ENCODE data around the gene LY6G6D.

LY6G6D gene

DNA sequence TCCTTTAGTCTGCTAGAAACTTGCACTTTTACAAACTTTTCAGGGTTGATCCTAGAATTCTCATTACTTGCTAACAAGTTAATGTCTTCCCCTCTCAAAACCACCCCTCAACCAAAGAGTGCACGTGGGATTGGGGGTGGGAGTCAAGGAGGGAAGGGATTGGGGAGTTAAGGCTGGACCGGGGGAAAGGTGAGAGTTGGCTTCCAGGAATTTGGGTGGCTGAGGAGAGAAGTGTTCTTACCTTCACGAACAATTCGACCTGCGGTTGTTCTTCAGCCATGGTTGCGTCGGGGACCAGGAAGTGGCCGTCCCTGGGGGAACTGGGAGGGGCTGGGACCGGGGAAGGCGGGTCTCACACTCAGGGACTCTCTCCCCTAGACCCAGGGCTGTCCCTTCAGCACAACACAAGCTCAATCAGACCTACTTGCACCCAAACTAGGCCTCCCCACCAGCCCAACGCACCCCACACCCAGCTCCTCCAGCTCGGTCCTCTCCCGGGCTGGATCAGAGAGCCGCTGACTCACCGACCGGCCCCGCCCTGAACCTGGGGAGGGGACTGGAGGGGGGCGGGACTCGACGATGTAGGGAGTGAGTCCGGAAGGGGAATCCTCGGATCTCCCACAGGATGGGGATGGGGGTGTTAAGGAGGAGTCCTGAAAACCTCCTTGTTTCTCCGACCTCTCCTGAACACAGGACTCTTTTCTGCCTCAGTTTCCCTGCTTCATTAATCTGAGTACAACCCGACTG lies 21.0 kb downstream of the LY6G6D start, which contains the start of gene CLIC1:
CLIC1 (minus strand) TSS at position 510 of the 747 bp plus-strand sequence; CDS start at position 280, 230 bp downstream.
- DNase-seq (ENCODE audit: low read depth) = peak; percentile 44

DNA sequence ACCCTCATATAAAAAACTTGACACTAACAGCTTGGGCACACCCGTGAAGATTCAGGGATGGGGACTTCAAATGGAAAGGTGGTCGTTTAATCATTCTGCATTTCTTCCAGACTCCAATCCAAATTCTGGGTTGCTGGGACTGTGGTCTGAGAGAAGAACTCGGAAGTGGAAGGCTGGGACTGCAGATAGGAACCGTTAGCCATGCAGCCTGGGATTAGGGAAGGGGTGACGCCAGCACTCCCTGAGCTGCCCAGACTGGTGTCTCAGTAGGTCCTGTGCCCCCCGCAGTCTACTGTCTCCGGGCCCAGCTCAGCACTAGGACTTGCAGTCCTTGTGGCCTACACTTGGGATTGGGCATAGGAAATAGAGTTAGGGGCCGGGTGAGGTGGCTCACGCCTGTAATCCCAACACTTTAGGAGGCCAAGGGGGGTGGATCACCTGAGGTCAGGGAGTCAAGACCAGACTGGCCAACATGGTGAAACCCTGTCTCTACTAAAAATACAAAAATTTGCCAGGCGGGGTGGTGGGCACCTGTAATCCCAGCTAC lies 21.7 kb downstream of the LY6G6D start:
- DNase-seq (ENCODE audit: low read depth) = no peak

DNA sequence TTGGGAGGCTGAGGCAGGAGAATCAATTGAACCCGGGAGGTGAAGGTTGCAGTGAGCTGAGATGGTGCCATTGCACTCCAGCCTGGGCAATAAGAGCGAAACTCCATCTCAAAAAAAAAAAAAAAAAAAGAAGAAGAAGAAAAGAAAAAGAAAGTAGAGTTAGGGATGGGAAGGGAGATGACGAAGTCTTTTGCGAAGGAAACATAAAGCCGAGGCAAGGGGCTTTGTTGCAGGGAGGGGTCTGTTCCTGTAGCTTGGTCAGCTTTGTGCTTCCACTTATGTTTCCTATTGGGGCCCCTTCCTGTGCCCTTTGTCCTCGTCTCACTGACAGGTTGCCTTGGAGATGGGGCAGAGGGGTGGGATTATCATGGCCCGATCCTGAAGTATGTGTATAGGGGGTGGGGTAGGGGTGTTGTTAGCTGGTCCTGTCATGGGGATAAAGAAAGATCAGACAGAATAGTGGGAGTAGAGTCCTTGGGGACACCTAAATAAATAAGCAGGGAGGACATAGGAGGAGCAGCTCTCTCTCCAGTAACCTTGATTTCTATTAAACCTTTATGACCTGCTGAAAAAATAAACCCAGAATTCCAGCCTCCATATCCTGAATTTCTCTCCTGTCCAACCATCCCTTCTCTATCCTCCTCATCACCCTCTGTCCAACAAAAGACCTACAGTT lies 22.3 kb downstream of the LY6G6D start:
- no peak for DNase-seq (ENCODE audit: low read depth)

DNA sequence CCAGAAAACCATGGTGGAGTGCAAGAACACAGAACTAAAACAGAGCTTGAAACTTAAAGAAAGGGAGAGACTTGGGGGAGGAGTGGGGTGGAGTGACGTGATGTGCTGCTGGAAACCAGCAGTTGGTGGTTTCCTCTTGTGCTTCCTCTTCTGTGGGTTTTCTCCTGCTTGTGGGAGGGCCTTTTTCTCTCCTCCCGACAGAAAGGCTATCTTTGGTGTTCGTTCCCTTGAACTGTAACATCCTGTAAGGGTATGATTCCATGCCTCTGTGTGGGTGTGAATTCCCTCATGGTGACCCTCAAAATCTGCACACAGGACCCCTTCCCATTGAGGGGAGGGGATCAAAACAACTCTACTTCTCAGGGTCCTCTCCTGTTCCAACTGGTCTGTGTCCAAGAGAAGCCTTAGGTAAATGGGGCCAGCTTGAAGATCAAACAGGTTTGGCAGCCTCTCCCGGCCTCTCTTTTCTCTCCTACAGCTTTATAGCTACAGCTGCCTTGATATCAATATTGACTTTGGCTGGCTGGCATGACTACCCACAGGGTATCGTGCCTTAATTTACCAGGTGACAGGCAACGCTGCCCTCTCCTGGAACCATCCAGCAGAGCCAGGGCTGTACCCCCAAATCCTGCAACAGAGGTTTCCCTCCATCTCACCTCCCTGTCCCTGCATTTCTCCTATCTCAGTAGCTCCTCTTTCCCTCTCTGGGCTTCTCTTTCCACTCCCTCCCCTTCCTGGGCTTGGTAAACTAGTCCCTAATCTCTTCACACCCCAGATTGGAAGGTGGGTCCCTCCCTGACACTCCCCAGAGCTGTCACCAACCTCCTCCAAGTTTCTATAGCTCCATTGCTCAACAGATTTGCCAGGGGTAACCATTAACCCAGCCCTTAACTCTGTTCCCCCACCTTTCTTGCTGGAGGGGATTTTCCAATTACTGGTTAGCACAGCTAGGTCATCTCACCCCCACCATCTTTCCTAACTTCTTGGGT lies 23.1 kb downstream of the LY6G6D start:
- DNase-seq (ENCODE audit: low read depth) = peak; percentile 68

DNA sequence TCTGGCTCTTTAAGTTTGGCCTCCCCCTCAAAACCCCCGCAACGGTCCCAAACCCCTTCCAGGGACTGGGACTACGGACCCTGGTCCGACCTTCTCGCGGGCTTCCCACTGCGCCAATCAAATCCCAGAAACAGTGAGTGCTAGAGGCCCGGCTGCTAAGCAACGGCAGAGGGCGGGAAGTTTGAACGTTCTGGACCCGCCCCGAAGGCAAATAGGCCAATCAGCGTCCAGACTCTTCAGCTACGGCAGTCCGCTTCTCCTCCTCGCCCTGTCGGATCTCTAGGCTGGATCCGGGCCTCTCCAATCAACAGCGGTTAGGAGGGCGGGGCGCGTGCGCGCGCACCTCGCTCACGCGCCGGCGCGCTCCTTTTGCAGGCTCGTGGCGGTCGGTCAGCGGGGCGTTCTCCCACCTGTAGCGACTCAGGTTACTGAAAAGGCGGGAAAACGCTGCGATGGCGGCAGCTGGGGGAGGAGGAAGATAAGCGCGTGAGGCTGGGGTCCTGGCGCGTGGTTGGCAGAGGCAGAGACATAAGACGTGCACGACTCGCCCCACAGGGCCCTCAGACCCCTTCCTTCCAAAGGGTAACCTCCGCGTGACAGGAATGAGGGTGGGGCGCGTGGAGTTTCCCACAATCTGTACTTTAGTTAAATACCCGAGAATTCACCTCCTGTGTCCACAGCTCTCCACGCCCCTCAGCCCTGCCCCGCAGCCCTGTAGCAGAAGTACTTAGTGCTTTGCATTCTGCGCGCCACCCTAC lies 24.7 kb downstream of the LY6G6D start, which contains the start of gene MSH5:
MSH5 (plus strand) TSS at position 367 of the 758 bp plus-strand sequence. CDS start 462 bp downstream, outside the sequence.
- DNase-seq (ENCODE audit: low read depth) = peak; percentile 97

- no peak for DNase-seq (ENCODE audit: low read depth)
These were observed 25.5 kb downstream of the LY6G6D start for GRCh38 chr6:31740397-31741223.

GRCh38 chr6:31741815-31742214 lies 26.7 kb downstream of the LY6G6D start:
- no peak for DNase-seq (ENCODE audit: low read depth)

GRCh38 chr6:31742894-31743293 lies 27.7 kb downstream of the LY6G6D start:
- no peak for DNase-seq (ENCODE audit: low read depth)

GRCh38 chr6:31744422-31744821 lies 29.3 kb downstream of the LY6G6D start:
- no peak for DNase-seq (ENCODE audit: low read depth)

GRCh38 chr6:31749301-31750036 lies 34.3 kb downstream of the LY6G6D start:
- no peak for DNase-seq (ENCODE audit: low read depth)

DNA sequence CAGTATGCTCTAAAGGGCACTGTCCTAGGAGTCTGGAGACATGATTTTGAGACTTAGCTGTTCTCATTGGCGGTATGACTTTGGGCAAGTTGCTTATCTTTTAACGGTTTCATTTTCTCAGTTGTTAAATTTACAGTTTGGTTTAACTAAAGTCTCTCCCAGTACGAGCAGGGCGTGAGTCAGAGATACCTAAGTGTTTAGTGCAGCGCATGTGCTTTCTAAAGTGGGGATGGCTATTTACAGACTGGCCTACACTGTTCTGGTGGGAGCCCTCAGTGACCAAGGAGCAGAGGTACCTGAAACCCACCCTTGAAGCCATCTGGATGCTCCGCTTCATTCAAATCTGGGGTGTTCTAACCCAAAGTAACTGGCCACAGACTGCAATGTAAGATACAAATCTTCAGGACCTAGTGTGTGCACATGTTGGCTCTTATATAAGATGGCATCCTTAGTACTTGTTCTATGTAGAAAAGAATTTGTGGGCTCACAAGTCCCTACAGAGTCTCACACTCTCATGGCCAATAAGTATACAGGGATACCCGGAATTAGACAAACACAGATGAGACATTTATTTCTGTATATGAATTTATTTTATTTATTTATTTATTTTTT lies 35.4 kb downstream of the LY6G6D start:
- DNase-seq (ENCODE audit: low read depth) = no peak

GRCh38 chr6:31752739-31753319 lies 37.7 kb downstream of the LY6G6D start:
- peak; percentile 67 for DNase-seq (ENCODE audit: low read depth)

DNA sequence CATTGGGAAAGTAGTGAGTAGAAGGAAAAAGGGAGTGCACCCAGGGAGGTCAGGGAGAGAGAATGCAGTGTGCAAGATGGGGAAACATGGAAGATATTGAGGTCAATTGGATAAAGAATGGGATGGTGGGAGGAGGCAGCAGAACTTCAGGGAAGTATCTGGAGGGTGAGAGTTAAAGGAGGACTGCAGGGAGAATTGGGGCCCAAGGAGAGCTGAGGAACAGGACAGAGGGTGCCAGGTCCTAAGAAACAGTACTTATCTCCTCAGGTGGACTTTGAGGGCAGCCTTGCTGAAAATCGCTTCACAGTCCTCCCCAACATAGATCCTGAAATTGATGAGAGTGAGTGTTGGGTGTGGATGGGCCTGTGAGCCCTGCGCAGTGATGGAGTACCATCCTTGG lies 43.1 kb downstream of the LY6G6D start:
- DNase-seq (ENCODE audit: low read depth) = no peak

DNA sequence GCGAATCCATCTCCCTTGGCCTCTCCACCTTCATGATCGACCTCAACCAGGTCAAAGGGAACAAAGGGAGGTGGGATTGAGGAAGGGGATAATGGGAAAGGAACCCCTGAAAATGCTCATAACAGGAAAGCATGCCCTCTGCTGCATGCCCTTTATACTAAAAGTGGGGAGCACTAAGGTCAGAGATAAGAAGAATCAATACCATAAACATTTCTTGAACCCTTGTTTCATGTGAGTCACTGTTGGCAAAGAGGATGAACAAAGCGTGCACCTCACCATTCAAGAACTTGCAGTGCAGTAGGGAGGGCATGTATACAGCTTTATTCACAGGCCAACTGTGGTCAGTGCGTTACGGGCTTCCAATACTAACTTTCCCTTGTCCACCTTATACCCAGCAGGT lies 45.6 kb downstream of the LY6G6D start:
- DNase-seq (ENCODE audit: low read depth) = no peak

GRCh38 chr6:31761343-31761742 lies 46.2 kb downstream of the LY6G6D start:
- DNase-seq (ENCODE audit: low read depth) = no peak

DNA sequence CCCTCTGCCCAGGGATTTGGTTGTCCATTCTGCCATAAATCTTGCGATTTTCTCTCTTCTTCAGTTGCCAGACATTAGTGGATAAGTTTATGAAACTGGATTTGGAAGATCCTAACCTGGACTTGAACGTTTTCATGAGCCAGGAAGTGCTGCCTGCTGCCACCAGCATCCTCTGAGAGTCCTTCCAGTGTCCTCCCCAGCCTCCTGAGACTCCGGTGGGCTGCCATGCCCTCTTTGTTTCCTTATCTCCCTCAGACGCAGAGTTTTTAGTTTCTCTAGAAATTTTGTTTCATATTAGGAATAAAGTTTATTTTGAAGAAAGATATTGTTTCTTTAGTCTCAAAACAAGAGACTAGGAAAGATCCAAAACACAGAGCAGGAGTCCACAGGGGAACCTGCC lies 47.2 kb downstream of the LY6G6D start, which contains the start of gene SAPCD1:
SAPCD1 (plus strand) TSS at position 301 of the 400 bp plus-strand sequence. CDS start 399 bp downstream, outside the sequence.
- no peak for DNase-seq (ENCODE audit: low read depth)

DNA sequence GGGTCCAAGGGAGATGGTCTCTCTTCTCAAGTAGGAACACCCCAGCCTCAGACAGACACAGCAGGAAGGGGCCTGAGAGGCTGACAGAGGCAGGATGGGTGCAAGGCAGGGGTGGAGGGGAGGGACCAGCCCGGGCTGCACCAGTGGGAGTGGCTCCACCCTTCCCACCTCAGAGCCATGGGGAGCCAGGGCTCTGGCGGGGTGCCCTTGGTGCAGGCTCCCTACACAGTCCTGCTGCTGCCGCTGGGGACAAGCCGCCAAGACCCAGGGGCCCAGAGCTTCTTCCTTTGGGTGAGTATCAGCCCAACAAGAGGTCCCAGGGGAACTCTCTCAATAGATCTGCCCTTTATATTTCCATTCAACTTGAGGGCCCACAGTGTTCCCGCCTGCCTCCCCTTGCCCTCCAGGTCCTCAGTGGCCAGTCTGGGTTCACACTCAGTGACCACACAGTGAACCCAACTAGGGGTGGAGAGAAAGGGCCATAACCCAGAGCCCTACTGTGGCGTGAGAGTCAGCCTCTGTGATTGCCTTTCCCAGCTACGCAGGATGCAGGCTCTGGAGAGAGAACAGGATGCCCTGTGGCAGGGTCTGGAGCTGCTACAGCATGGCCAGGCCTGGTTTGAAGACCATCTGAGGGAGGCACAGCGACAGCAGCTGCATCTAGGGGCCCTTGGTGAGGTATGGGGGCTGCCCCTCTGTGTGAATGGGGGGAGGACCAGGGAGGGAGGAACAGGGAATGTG lies 47.9 kb downstream of the LY6G6D start:
- no peak for DNase-seq (ENCODE audit: low read depth)

DNA sequence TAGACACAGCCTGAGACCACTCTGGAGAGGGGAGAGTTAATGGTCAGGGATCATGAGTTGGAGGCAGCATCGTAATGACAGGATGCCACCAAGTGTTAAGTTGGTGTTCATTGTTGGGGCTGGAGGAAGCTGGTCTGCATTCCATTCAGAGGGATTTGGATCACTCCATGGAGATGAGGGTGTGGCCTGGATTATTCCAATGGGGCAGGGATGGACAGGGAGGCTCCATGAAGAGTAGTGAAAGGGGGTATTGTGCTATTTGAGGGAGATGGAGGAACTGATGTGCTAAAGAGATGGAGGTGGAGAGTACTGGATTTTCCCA lies 48.4 kb downstream of the LY6G6D start:
- no peak for DNase-seq (ENCODE audit: low read depth)

Measured in non-pigmented ciliary epithelial cell (primary cell).